Breast epithelium (tissue), 4 donors: ENCODE results near the gene CAPNS1. TPM values are rescaled to one million over a fixed set of nuclear protein-coding genes. Genes with fewer than 3 reads are reported as not detected.
"Not testable (repeated sequence)": the region's sequence is repeated elsewhere in the genome, so short reads cannot be mapped to it uniquely, and the experiment has no call there.

Experiments
- DNase-seq, 2 donors: peaks; one replicate each; pipeline ENCODE4 v3.0.0-alpha.2; 2019; ENCODE audit warnings: low spot score in 2 of 2
- H3K27ac ChIP-seq, 2 donors: fragments of 200-600 bp; sonication (generic) in 1 of 2; one replicate each; pipeline ENCODE4 v1.5.1; 2016 to 2019; ENCODE audit warnings: mild to moderate bottlenecking in 1 of 2
- H3K27me3 ChIP-seq, 2 donors: fragments of 200-600 bp; sonication (generic) in 1 of 2; one replicate each; pipeline versions ENCODE4 v1.5.1 to v1.6.0; 2017 to 2019; ENCODE audit warnings: control low read depth in 1 of 2, mild to moderate bottlenecking in 1 of 2
- H3K36me3 ChIP-seq: fragments of 200-600 bp; one replicate; pipeline ENCODE4 v1.5.1; 2019
- H3K4me1 ChIP-seq, 2 donors: fragments of 200-600 bp; sonication (generic); one replicate each; pipeline ENCODE4 v1.5.1; 2016 to 2019; ENCODE audit warnings: control low read depth in 1 of 2
- H3K4me3 ChIP-seq, 3 donors: fragments of 200-600 bp; sonication (generic); 1 replicate in 2 of 3; 2 replicates in 1 of 3; pipeline ENCODE4 v1.5.1; 2016 to 2019; ENCODE audit warnings: mild to moderate bottlenecking in 3 of 3, moderate library complexity in 2 of 3
- H3K9me3 ChIP-seq, 2 donors: fragments of 200-600 bp; sonication (generic) in 1 of 2; one replicate each; pipeline ENCODE4 v1.5.1; 2016 to 2019; ENCODE audit warnings: control low read depth in 1 of 2
- CTCF ChIP-seq, 3 donors: fragments of 450-650 bp; IDR thresholded peaks; one replicate each; pipeline ENCODE4 v1.5.1; 2016 to 2017; ENCODE audit warnings: antibody characterized with exemption in 3 of 3, mild to moderate bottlenecking in 3 of 3, moderate library complexity in 3 of 3
- POLR2A ChIP-seq: fragments of 450-650 bp; IDR thresholded peaks from one replicate; pipeline ENCODE4 v1.6.1; 2016; ENCODE audit warnings: antibody characterized with exemption, mild to moderate bottlenecking, moderate library complexity
- POLR2AphosphoS5 ChIP-seq, 3 donors: sonication (generic); formaldehyde crosslinking; IDR thresholded peaks; one replicate each; pipeline ENCODE4 v1.6.1; 2017; ENCODE audit warnings: antibody characterized with exemption in 3 of 3
- intact Hi-C: fragments of 100-400 bp; cut with DNase I; formaldehyde crosslinking; loops from one replicate; pipeline ENCODE4 v1.15.1; 2023; ENCODE audit warnings: low total_unique reads
- total RNA-seq, 3 donors: library from RNA; depleted of rRNA; stranded (reverse); fragments of >200 nt; gene quantifications; one replicate each; pipeline ENCODE4 v1.1.0, GENCODE V29; 2016

The CAPNS1 gene
- total RNA-seq, 3 donors from 2014 or later, result 144 to 286 (median 200) TPM

DNA sequence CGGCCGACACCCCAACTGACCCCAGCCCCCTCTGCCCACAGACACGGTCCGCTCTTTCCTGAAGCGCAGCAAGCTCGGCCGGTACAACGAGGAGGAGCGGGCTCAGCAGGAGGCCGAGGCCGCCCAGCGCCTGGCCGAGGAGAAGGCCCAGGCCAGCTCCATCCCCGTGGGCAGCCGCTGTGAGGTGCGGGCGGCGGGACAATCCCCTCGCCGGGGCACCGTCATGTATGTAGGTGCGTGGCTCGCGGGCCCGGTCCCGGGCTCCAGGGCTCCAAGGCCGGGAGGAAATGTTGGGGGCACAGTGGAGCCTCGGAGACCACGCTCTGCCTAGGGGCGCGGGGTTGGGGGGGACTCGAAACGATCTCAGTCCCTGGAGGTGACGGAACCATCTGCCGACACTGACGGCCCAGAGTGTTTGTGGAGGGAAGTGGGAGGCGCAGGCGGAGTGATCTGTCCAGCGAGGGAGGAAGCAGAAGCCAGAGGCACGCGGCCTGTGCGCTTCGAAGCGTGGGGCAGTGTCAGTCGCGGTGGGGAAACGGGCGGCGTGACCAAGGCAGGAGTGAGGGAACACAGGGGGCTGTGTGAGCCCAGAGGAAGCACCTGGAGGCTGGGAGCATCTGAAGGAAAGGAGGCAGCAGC lies 18.3 kb upstream of the CAPNS1 start:
- no peaks in the 10 kb centered on the region for H3K36me3 ChIP-seq
- no peak overlapping the region for H3K4me3 ChIP-seq
- no peaks in the 10 kb centered on the region for H3K9me3 ChIP-seq
- intact Hi-C loops, result loop anchor here (10.0 kb wide), 1 partner anchor 53 kb away; no protein-coding TSS in a partner anchor
- no peak overlapping the region for H3K27ac ChIP-seq
- H3K4me1 ChIP-seq, result no peaks in the 10 kb centered on the region
- TF ChIP-seq CTCF (IDR thresholded peaks at IDR 0.05), result no peak
- TF ChIP-seq POLR2AphosphoS5 (IDR thresholded peaks at IDR 0.05), result no peak
- no peak for TF ChIP-seq POLR2A
- DNase-seq, result no peak
- no peaks in the 10 kb centered on the region for H3K27me3 ChIP-seq

GRCh38 chr19:36125557-36125956 lies 14.3 kb upstream of the CAPNS1 start:
- no peaks in the 10 kb centered on the region for H3K36me3 ChIP-seq
- intact Hi-C loops, result loop anchor here (10.0 kb wide), 1 partner anchor 49 kb away; no protein-coding TSS in a partner anchor
- no peak overlapping the region for H3K4me3 ChIP-seq
- no peaks in the 10 kb centered on the region for H3K27me3 ChIP-seq
- no peak overlapping the region for H3K27ac ChIP-seq
- no peaks in the 10 kb centered on the region for H3K9me3 ChIP-seq
- no peak for DNase-seq
- H3K4me1 ChIP-seq, result peaks cover 0 to 5% of the 10 kb centered on the region in 2 donors
- TF ChIP-seq CTCF (IDR thresholded peaks at IDR 0.05), result no peak
- no peak for TF ChIP-seq POLR2AphosphoS5 (IDR thresholded peaks at IDR 0.05)
- TF ChIP-seq POLR2A, result no peak

DNA sequence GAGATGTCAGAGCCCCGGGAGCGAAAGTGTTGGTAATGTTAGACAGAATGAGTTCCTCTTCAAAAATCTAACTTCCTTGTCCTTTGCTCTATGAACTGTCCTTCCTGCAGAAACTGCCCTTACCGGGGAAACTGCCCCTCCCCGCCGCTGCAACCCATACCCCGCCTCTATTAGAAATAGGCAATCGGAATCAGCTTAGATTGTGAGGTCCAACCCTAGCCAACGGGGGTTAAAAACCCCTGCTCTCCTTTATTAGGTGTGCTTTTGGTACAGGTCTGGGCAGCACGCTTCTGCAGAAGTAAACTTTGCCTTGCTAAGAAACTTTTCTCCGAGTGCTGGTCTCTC lies 11.5 kb upstream of the CAPNS1 start:
- Histone ChIP-seq H3K27ac (peak overlapping the region; percentile 91 to 95), H3K4me1 (peaks cover 0 to 5% of the 10 kb centered on the region in 2 donors), H3K4me3 (peak overlapping the region; percentile 35 to 71 (median 53)), H3K27me3 (no peaks in the 10 kb centered on the region), H3K9me3 (no peaks in the 10 kb centered on the region), H3K36me3 (no peaks in the 10 kb centered on the region)
- intact Hi-C loops, result loop anchor here (10.0 kb wide), 1 partner anchor 46 kb away; no protein-coding TSS in a partner anchor
- no peak for TF ChIP-seq CTCF (IDR thresholded peaks at IDR 0.05)
- no peak for TF ChIP-seq POLR2A
- TF ChIP-seq POLR2AphosphoS5 (IDR thresholded peaks at IDR 0.05), result no peak
- DNase-seq, result no peak

GRCh38 chr19:36131221-36131620 lies 8.6 kb upstream of the CAPNS1 start:
- H3K4me3 ChIP-seq, H3K36me3 ChIP-seq, H3K9me3 ChIP-seq, H3K27me3 ChIP-seq, H3K4me1 ChIP-seq, intact Hi-C loops, DNase-seq: not testable (repeated sequence)
- H3K27ac ChIP-seq, result peak overlapping the region in 1 of 2 donors; percentile 23

- peak overlapping the region; percentile 19 to 92 for H3K27ac ChIP-seq
- H3K27me3 ChIP-seq, H3K36me3 ChIP-seq, intact Hi-C loops, DNase-seq, H3K4me3 ChIP-seq, H3K9me3 ChIP-seq, H3K4me1 ChIP-seq: not testable (repeated sequence)
These were observed 5.0 kb upstream of the CAPNS1 start for GRCh38 chr19:36134867-36135266.

- Histone ChIP-seq H3K4me3 (peak overlapping the region in 2 of 3 donors; percentile 10 to 18), H3K4me1 (peaks cover 0 to 4% of the 10 kb centered on the region in 2 donors), H3K9me3 (no peaks in the 10 kb centered on the region), H3K27me3 (no peaks in the 10 kb centered on the region), H3K36me3 (no peaks in the 10 kb centered on the region), H3K27ac (peak overlapping the region; percentile 87 to 92)
- TF ChIP-seq POLR2AphosphoS5 (IDR thresholded peaks at IDR 0.05) (peak; percentile 37 to 66 (median 47)), CTCF (IDR thresholded peaks at IDR 0.05) (no peak)
- intact Hi-C loops, result no loop called here
- peak; percentile 82 to 92 for DNase-seq
These were observed 2.7 kb upstream of the CAPNS1 start for GRCh38 chr19:36136964-36137686.
